Ovary (tissue), 3 donors: ENCODE data around the gene PRSS1.

Experiments
- EP300 ChIP-seq: sonication (generic); formaldehyde crosslinking; IDR thresholded peaks from one replicate; pipeline ENCODE4 v1.6.1; 2017; ENCODE audit warnings: antibody characterized with exemption
- POLR2A ChIP-seq: fragments of 450-650 bp; IDR thresholded peaks from one replicate; pipeline ENCODE4 v1.6.1; 2017; ENCODE audit warnings: antibody characterized with exemption, mild to moderate bottlenecking, moderate library complexity
- TF ChIP-seq, protein P1 (sequence below), 3 donors: fragments of 450-650 bp in 2 of 3; fragments of 200-600 bp in 1 of 3; IDR thresholded peaks; one replicate each; pipeline versions ENCODE4 v1.5.1 to v1.8.0; 2016 to 2022; ENCODE audit warnings: antibody characterized with exemption in 3 of 3, mild to moderate bottlenecking in 1 of 3
- donor health status: DM: no; HTN: no; CAD: no.

- TF ChIP-seq, protein P1, sequence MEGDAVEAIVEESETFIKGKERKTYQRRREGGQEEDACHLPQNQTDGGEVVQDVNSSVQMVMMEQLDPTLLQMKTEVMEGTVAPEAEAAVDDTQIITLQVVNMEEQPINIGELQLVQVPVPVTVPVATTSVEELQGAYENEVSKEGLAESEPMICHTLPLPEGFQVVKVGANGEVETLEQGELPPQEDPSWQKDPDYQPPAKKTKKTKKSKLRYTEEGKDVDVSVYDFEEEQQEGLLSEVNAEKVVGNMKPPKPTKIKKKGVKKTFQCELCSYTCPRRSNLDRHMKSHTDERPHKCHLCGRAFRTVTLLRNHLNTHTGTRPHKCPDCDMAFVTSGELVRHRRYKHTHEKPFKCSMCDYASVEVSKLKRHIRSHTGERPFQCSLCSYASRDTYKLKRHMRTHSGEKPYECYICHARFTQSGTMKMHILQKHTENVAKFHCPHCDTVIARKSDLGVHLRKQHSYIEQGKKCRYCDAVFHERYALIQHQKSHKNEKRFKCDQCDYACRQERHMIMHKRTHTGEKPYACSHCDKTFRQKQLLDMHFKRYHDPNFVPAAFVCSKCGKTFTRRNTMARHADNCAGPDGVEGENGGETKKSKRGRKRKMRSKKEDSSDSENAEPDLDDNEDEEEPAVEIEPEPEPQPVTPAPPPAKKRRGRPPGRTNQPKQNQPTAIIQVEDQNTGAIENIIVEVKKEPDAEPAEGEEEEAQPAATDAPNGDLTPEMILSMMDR (IDR thresholded peaks at IDR 0.05): no peak
- no peak for TF ChIP-seq POLR2A
- TF ChIP-seq EP300: no peak
These were observed 41.3 kb downstream of the PRSS1 start for GRCh38 chr7:142790555-142790954.
